GM12875 (cell line): ENCODE results near the gene IQSEC1.

ENCODE experiments used
- H3K4me3 ChIP-seq: one replicate; pipeline ENCODE4 v1.5.1; 2011; ENCODE audit warnings: low read depth, low read length, control low read depth
- TF ChIP-seq, protein P1 (sequence below): IDR thresholded peaks from 2 replicates; pipeline ENCODE4 v1.5.1; 2011; ENCODE audit warnings: low read depth, mild to moderate bottlenecking, control low read depth, inconsistent platforms, low read length, moderate library complexity, borderline replicate concordance; ENCODE audit not compliant: insufficient read depth

IQSEC1 gene

DNA sequence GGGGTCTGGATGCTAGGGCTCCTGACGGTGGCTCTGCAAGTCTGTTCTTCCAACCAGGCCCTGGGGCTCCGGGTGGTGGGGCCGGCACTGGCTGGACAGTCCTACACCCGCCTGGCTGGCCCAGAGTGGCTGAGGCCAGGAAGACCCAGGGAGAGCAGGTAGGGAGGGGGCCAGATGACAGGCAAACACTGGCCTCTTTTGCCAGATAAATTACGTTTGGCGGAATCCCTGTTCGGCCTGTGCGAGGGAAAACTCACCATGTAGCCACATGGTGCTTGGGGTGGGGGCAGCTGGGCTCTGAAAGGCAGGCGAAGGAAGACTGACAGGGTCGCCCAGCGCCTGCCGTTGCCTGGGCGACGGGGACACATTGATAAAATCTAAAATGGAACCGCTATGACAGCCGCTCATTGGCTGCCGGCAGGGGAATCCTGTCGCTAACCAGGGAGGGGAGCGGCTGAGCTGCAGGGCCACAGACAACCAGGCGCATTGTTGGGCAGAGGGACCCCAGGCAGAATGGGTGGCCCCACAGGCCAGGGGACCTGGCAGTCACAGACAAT lies 30.4 kb downstream of the IQSEC1 start:
- TF ChIP-seq, protein P1, sequence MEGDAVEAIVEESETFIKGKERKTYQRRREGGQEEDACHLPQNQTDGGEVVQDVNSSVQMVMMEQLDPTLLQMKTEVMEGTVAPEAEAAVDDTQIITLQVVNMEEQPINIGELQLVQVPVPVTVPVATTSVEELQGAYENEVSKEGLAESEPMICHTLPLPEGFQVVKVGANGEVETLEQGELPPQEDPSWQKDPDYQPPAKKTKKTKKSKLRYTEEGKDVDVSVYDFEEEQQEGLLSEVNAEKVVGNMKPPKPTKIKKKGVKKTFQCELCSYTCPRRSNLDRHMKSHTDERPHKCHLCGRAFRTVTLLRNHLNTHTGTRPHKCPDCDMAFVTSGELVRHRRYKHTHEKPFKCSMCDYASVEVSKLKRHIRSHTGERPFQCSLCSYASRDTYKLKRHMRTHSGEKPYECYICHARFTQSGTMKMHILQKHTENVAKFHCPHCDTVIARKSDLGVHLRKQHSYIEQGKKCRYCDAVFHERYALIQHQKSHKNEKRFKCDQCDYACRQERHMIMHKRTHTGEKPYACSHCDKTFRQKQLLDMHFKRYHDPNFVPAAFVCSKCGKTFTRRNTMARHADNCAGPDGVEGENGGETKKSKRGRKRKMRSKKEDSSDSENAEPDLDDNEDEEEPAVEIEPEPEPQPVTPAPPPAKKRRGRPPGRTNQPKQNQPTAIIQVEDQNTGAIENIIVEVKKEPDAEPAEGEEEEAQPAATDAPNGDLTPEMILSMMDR, result no peak
- no peak overlapping the region for H3K4me3 ChIP-seq

DNA sequence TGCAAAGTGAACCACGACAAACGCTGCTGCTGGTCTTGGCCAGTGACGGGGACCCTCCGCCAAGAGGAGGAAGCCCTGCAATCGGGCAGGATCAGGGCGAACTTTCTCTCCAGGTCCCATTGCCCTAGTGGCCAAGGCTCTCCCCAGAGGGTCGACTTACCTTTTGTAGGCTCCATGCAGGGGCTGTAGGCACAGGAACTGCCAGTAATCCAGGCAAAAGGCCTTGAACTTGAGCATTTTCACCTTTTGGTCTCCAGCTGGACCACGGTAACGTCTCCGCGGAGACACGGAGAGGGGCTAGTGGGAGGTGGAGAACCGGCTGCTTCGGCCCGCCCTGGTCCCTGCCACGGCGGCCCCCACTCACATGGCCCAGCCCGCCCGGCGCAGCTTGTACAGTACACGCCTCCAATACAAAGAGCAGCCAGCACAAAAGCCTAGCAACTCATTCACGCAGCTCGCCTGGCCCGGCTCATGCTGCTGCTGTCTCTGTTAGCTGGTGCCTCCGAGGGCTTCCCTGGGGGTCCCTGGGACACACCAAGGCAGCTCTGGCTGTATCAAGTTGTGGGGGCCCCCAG lies 31.0 kb downstream of the IQSEC1 start:
- no peak overlapping the region for H3K4me3 ChIP-seq
- TF ChIP-seq, protein P1, result no peak

DNA sequence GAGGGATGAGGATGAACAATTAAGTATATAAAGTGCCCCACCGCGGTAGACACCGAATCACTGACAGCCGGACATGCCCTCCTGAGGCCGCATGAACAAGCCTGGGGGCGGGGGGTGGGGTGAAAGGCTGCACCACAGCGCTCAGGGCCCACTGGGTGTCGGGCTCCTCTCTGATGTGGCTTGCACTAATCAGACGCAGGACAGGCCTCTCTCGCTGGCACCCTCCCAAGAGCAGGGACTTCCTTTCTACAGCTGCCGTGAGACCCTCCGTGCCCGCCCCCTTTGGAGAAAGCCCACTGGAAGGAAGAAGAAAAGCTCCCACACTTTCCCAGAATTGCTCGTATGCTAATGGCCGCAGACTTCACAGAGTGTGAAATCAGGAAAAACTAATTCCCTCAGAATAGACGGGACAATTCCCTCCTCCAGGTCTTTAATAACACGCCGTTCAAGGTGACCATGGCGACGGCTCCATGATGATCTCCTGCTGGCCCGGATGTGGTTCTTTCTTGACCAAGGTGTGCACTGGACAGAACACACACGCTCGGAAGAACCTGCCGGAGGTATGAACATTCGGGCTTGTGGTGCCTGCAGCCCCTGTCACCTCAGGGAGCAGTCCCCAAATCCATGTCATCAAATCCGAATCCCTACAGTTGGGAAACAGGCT lies 32.0 kb downstream of the IQSEC1 start:
- no peak overlapping the region for H3K4me3 ChIP-seq
- TF ChIP-seq, protein P1, result no peak

DNA sequence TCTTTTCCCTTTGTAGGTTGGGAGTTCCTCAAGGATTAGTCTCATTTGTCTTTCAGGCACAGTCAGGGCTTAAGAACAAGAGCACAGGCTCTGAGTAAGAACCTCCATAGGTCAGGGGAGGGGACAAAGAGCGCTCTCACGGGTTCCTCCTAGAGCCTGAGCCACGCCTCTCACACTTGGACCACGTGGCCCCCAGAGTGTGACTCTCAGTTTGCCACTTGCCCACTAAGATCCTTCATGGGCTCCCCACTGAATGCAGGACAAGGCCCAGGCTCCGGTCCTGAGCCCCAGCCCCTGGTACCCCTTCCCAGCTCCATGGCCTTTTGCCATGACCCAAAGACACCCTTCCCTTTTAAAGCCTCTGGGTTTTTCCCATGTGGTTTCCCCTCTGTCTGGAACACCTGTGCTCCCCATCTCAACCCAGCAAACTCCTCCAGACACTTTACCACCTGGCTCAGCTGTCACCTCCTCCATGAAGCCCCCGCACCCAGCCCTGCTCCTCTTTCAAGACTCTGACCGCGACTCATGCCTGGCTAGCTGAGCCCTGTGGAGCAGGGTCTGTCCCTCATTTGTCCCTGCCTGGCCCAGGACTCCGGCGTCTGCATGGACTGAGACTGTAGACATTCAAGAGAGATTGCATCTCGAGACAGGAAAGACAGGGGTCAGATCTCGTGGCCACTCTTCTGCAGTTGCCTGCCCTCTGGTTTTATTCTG lies 32.7 kb downstream of the IQSEC1 start:
- H3K4me3 ChIP-seq, result no peak overlapping the region
- TF ChIP-seq, protein P1, result no peak

DNA sequence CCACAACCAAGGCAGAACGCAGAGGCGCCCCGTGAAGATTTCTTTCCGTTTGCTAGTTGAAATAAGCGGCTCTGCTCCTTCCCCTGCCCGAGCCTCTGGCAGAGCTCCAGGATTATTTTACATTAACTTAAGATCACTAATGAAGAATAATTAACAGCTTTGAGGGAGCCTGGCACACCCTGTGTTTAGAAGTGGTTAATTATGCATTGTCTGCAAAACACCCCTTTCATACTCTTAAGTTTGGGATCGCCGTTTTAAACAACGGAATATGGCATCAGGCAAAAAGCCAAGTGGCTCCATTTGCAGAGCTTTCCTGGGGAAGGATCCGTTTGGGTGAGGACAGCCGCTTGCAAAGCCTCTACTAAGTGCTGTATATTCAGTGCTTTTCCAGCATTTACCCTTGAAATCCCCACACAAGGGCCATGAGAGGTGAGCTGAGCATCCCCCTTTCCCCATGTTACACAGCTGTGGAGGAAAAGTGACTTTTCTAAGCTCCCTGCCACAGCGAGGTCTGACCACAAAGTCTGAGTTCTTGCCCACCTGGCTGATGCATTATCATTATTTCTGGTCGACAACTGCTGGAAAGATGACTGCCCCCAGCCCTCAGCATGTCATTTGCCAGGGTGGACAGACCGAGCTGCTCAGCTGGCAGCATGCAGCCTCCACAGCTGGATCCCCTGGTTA lies 33.9 kb downstream of the IQSEC1 start:
- H3K4me3 ChIP-seq, result no peak overlapping the region

DNA sequence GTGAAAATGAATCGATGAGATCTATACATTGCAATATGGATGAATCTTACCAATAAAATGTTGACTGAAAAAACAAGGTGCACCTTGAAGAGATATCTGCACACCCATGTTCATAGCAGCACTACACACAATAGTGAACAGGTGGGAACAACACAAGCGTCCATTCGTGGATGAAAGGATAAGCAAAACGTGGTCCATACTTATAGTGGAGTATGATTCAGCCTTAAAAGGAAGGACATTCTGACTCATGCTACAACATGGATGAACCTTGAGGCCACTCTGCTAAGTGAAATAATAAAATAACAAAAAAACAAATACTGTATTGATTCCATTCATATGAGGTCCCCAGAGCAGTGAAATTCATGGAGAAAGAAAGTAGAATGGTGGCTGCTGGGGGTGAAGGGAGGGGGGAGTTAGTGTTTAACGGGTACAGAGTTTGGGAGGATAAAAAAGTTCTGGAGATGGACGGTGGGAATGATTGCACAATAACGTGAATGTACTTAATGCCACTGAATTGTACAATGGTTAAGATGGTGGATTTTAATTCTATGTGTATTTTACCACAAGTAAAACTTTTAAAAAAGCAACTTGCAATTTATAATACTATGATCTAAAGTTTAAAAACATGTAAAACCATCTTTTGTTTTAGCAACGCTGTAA lies 35.6 kb downstream of the IQSEC1 start:
- TF ChIP-seq, protein P1, result no peak
- H3K4me3 ChIP-seq, result no peak overlapping the region

More for the DNA sequence above, 33.9 kb downstream of the IQSEC1 start:
- TF ChIP-seq, protein P1, result no peak
